Activated CD8-positive, alpha-beta memory T cell treated with anti-CD3 and anti-CD28 coated beads, Interleukin-2, amount 10 ng/mL, durations not matched to agents 7 days and 5 days (primary cell): ENCODE measurements around the gene PRR23E. TPM values are rescaled to one million over a fixed set of nuclear protein-coding genes. Genes with fewer than 3 reads are reported as not detected.

Source experiments
- ATAC-seq: fragments of 150-1000 bp; cut with Tn5 transposase; one replicate; pipeline ENCODE4 v1.10.0; 2021; ENCODE audit warnings: moderate library complexity
- CTCF ChIA-PET: fragments of 350-600 bp; sonication (Branson Sonifier 250); formaldehyde crosslinking; loops from one replicate; lab custom pipeline; 2021; ENCODE audit warnings: antibody characterized with exemption; lab: Charles Lee
- DNase-seq: peaks from one replicate; pipeline ENCODE4 v3.0.0-alpha.2; 2020
- H3K27ac Mint-ChIP-seq: one replicate; pipeline ENCODE4 v1.8.0; 2021; ENCODE audit warnings: mild to moderate bottlenecking, mixed read lengths
- H3K27me3 Mint-ChIP-seq: one replicate; pipeline ENCODE4 v1.8.0; 2021; ENCODE audit warnings: mixed read lengths
- H3K36me3 Mint-ChIP-seq: one replicate; pipeline ENCODE4 v1.8.0; 2021; ENCODE audit warnings: mild to moderate bottlenecking, mixed read lengths
- H3K4me1 Mint-ChIP-seq: one replicate; pipeline ENCODE4 v1.8.0; 2021; ENCODE audit warnings: mixed read lengths
- H3K4me3 Mint-ChIP-seq: one replicate; pipeline ENCODE4 v1.8.0; 2021; ENCODE audit warnings: mild to moderate bottlenecking, moderate library complexity, mixed read lengths
- H3K9me3 Mint-ChIP-seq: one replicate; pipeline ENCODE4 v1.8.0; 2022; ENCODE audit warnings: low read depth, mixed read lengths
- total RNA-seq, 2 experiments: library from RNA; stranded (reverse); gene quantifications; one replicate each; pipeline ENCODE4 v1.2.3, GENCODE V29; 2021

Gene PRR23E
- total RNA-seq, 2 experiments from 2014 or later, result not detected

DNA sequence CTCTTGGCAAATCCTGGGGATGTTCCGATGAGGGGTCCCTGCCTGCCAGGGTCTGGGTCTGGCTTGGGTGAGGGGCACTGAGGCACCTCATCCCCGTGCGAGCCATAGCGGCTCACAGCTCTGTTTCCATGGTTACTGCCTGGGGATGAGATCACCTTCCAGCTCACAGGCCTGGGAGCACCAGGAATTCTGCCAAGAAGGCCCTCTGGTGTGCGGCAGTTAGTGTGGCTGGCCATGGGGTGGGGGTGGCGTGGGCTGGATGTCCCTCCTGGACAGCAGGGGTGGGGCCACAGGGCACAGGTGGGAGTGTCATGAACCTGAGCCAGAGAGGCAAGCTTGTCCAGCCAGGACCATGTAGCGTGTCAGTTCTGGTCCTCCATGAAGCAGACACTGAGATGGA, 22.1 kb upstream of the PRR23E start:
- Mint-ChIP-seq H3K27ac (no peak overlapping the region), H3K36me3 (no peaks in the 10 kb centered on the region), H3K9me3 (no peaks in the 10 kb centered on the region), H3K27me3 (peaks cover 12% of the 10 kb centered on the region), H3K4me3 (no peak overlapping the region), H3K4me1 (no peaks in the 10 kb centered on the region)
- DNase-seq (no peak), ATAC-seq (no peak)
- CTCF ChIA-PET, result no interaction called here

DNA sequence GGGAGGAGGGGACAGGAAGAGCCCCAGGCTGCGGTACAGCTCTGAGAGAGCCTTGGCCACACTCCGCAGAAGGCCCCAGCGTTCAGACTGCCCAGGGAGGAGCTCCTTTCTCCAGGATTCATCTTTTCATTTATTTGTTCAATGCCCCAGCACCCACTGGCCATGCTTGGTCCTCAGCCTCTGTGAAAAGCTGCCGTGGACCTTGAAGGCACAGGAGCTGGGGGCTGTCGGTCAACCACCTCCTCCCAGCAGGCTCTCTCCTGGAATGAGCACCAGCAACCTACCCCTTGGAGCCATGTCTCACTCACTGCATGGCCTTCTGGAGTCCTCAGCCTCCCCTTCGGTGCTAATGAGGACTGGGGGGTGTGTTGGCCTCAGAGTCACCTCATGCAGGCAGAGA, 21.6 kb upstream of the PRR23E start:
- H3K4me1 Mint-ChIP-seq, result no peaks in the 10 kb centered on the region
- CTCF ChIA-PET, result no interaction called here
- no peak overlapping the region for H3K27ac Mint-ChIP-seq
- no peaks in the 10 kb centered on the region for H3K9me3 Mint-ChIP-seq
- no peak for ATAC-seq
- H3K27me3 Mint-ChIP-seq, result peaks cover 12% of the 10 kb centered on the region
- no peaks in the 10 kb centered on the region for H3K36me3 Mint-ChIP-seq
- H3K4me3 Mint-ChIP-seq, result no peak overlapping the region
- DNase-seq, result no peak

DNA sequence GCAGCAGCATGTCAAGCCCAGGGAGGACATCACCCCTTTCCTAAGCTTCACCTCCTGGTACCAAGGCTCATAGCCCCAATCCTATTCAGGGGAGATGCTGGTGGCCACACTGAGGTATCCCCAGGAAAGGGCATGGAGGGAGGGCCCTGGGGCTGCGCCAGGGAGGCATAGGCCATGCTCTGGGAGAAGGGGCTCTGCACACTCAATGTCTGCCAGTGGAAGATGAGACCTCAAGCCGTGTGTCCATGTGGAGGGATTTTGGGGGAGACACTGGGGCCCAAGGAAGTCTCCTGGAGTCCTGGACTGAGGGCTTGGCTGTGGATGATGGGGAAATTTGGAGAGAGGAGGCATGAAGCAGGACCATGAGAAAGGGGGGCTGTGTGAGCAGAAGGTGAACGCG, 21.2 kb upstream of the PRR23E start:
- no peaks in the 10 kb centered on the region for H3K4me1 Mint-ChIP-seq
- no peak overlapping the region for H3K27ac Mint-ChIP-seq
- peaks cover 12% of the 10 kb centered on the region for H3K27me3 Mint-ChIP-seq
- no peaks in the 10 kb centered on the region for H3K36me3 Mint-ChIP-seq
- H3K4me3 Mint-ChIP-seq, result no peak overlapping the region
- DNase-seq (no peak), ATAC-seq (no peak)
- CTCF ChIA-PET, result no interaction called here
- no peaks in the 10 kb centered on the region for H3K9me3 Mint-ChIP-seq

DNA sequence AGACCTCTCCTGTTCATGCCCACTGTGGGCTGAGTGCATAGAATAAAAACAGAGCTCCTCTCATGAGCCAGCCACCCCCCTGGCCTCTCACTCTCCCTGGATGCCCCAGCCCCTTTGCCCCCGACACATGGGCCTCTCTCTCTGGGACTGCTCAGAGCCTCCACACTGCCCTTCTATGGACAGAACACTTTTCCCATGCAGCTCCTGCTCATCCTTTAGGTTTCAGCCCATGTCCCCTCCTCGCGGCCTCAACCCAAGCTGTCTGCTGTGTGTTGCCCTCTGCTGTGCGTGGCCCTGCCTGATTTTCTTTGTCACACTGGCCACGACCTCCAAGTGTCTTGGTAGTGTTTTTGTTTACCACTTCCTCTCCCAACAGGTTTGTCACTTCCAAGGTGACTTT, 20.7 kb upstream of the PRR23E start:
- H3K4me1 Mint-ChIP-seq, result no peaks in the 10 kb centered on the region
- no peak overlapping the region for H3K4me3 Mint-ChIP-seq
- H3K9me3 Mint-ChIP-seq, result no peaks in the 10 kb centered on the region
- DNase-seq, result no peak
- no peaks in the 10 kb centered on the region for H3K36me3 Mint-ChIP-seq
- H3K27me3 Mint-ChIP-seq, result peaks cover 12% of the 10 kb centered on the region
- CTCF ChIA-PET, result no interaction called here
- no peak overlapping the region for H3K27ac Mint-ChIP-seq
- ATAC-seq, result no peak

DNA sequence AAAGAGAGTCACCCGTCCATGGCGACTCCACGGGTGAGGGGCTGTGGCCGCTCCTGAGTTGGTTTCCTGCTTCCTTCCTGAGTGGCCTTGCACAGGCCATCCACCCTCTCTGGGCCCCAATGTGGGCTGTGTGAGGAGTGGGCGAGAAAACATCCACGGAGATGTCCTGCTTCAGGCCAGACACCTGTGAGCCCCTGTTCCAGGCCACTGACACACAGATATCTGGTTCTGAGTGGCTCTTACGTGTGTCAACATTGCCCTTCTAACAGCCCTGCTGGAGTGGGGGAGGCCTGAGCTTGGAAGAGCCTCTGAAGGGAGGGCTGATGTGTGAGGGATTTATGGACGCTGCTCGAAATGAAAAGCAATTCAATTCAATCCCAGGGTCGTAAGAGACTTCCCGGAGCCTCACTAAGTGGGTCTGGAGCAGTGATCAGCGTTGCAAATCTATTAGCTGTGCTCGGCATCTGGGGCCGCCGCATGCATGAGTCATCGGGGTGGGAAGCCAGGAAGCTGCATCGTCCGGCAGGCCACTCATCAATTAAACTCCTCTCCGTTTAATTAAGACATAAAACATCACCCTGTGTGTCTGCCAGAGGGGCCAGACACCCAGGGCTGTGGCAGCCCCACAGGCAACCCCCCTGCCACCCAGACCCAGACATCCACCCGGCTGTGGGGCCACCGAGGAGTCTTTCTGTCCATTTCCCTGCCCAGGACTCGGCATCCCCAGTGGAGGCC, 20.0 kb upstream of the PRR23E start:
- no peaks in the 10 kb centered on the region for H3K36me3 Mint-ChIP-seq
- H3K4me3 Mint-ChIP-seq, result no peak overlapping the region
- CTCF ChIA-PET, result no interaction called here
- no peak overlapping the region for H3K27ac Mint-ChIP-seq
- ATAC-seq (no peak), DNase-seq (no peak)
- no peaks in the 10 kb centered on the region for H3K9me3 Mint-ChIP-seq
- peaks cover 12% of the 10 kb centered on the region for H3K27me3 Mint-ChIP-seq
- H3K4me1 Mint-ChIP-seq, result no peaks in the 10 kb centered on the region

DNA sequence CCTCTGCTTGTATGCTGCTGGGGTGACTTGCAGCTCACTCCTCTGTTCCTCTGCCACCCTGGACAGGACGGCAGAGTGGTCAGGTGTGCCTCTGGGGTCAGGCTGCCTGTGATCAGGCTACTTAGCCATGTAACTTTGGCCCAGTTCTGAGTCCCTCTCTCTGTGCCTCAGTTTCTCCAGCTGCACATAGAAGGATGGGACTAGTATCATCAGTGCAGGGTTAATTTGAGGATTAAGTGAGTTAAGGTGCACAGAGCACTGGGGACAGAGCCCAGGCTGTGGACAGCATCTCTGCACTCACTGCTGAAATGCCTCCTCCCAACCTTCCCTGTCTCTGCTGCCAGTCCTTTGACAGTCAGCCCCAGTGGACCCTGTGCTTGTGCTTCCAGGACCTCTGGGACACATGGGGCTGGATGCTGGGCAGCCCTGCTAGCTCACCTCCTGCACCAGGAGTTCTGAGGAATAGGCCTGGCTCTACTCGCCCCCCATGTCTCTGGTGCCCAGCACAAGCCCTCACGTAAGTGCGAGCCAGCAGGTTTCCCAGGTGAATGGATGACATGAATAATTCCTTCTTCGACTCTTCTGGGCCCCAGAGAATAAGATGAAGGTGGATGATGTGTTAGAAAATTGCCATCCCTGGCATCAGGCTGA, 19.3 kb upstream of the PRR23E start:
- no peak overlapping the region for H3K4me3 Mint-ChIP-seq
- no peaks in the 10 kb centered on the region for H3K4me1 Mint-ChIP-seq
- DNase-seq (no peak), ATAC-seq (no peak)
- H3K27me3 Mint-ChIP-seq, result peaks cover 12% of the 10 kb centered on the region
- no peaks in the 10 kb centered on the region for H3K9me3 Mint-ChIP-seq
- no peaks in the 10 kb centered on the region for H3K36me3 Mint-ChIP-seq
- no peak overlapping the region for H3K27ac Mint-ChIP-seq
- CTCF ChIA-PET, result no interaction called here

DNA sequence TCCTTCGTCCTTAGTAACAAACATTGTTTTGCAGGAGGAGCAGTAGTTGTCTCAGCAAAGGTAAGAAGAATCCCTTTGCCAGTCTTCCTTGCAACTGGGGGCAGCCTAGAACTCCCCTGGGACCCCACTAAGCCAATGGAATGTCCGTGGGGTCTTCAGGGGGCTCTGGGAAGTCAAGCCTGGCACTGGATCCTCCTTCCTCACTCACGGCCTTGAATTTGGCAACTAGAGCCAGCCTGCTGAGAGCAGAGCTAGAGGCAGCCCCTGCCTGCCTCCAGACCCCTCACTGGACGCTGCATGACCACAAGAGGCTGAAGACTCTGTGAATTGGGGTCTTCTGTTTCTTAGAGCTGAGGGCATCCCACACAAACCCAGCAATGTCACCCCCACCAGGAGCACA, 18.6 kb upstream of the PRR23E start:
- DNase-seq (no peak), ATAC-seq (no peak)
- Mint-ChIP-seq H3K27ac (no peak overlapping the region), H3K4me1 (no peaks in the 10 kb centered on the region), H3K9me3 (no peaks in the 10 kb centered on the region), H3K27me3 (peaks cover 15% of the 10 kb centered on the region), H3K36me3 (no peaks in the 10 kb centered on the region), H3K4me3 (no peak overlapping the region)
- CTCF ChIA-PET, result no interaction called here

DNA sequence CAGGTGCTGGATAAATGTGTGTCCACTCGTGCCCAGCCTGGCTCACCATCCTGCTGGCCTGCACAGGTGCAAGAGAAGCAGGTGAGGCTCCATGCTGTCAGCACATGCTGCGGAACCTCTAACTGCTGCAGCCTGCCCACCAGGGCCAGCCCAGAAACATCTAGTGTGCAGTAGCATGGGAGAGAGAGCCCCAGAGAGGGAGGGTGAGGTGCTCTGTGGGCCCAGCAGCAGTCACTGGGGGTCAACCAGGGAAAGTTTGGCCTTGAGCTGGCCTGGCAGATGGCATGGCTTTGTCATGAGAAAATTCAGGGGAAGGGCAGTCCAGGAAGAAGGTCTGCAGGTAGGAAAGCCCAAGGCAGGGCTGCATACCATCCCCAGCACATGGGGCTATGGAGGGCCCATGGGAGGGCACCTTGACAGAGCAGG, 18.2 kb upstream of the PRR23E start:
- CTCF ChIA-PET, result no interaction called here

DNA sequence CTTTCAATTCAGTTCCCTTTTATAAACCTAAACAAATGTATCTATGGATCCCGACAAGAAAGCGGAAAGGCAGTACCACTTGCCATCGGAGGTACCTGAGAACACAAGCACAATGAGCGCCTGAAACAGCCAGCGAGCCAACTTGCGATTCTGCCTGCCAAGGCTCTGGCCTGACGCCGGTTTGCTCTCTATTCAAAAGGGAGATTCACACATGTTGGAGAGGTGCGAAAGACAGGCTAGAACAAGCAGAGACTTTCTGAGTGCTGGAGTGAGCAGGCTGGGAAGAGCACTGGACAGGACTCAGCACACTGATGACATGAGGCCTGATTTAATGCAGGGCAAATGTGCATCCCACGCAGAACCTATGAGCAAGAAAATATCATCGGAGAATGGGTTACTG, 17.7 kb upstream of the PRR23E start:
- Mint-ChIP-seq H3K27ac (no peak overlapping the region), H3K27me3 (peaks cover 9% of the 10 kb centered on the region), H3K4me3 (no peak overlapping the region), H3K4me1 (no peaks in the 10 kb centered on the region), H3K9me3 (no peaks in the 10 kb centered on the region), H3K36me3 (no peaks in the 10 kb centered on the region)
- CTCF ChIA-PET, result no interaction called here
- ATAC-seq, result no peak
- DNase-seq, result no peak

More for the DNA sequence above, 18.2 kb upstream of the PRR23E start:
- peak; percentile 22 for DNase-seq
- Mint-ChIP-seq H3K4me1 (no peaks in the 10 kb centered on the region), H3K36me3 (no peaks in the 10 kb centered on the region), H3K4me3 (no peak overlapping the region), H3K27me3 (peaks cover 11% of the 10 kb centered on the region), H3K9me3 (no peaks in the 10 kb centered on the region), H3K27ac (no peak overlapping the region)
- ATAC-seq, result no peak

DNA sequence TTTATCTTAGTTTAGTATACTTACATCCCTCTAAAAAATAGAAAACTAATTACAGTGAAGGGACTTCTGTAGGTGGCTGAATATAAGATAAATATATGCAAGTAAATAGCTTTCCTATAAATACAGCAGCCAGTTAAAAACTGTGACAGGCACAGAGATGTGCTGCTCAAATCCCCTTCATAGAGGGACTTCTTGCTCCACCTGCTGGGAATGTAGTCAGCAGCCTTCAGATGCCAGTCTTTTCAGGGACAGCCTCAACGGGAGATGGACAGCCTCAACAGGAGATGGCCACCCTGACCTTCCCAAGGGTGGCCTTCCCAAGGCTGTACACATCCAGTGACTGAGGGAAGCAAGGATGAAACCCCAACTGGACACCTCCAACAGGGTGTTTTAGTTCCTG, 15.7 kb upstream of the PRR23E start:
- no peaks in the 10 kb centered on the region for H3K36me3 Mint-ChIP-seq
- H3K27me3 Mint-ChIP-seq, result peaks cover 9% of the 10 kb centered on the region
- H3K4me1 Mint-ChIP-seq, result no peaks in the 10 kb centered on the region
- no peak overlapping the region for H3K4me3 Mint-ChIP-seq
- DNase-seq, result no peak
- ATAC-seq, result no peak
- H3K9me3 Mint-ChIP-seq, result no peaks in the 10 kb centered on the region
- H3K27ac Mint-ChIP-seq, result no peak overlapping the region
- CTCF ChIA-PET, result no interaction called here

DNA sequence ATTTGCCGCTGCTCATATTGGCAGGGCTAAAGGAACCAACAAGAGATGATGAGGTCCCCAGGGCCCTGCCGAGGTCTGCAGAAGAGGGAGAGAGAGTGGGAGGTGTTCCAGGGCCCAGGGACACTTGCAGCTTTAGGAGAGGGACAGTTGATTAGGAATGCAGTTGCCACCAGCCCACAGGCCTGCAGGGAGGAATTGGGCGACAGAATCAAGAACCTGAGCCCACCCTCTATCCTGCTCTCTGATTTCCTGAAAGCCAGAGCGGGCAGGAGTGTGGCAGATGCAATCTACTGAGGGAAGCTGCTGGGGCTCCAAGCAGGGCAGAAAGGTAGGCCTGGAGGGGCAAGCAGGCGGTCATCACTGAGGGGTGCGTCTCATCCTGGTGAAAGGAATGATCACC, 12.1 kb upstream of the PRR23E start:
- ATAC-seq, result no peak
- no peak overlapping the region for H3K27ac Mint-ChIP-seq
- no peak for DNase-seq
- no peaks in the 10 kb centered on the region for H3K4me1 Mint-ChIP-seq
- no peaks in the 10 kb centered on the region for H3K36me3 Mint-ChIP-seq
- H3K4me3 Mint-ChIP-seq, result no peak overlapping the region
- H3K9me3 Mint-ChIP-seq, result no peaks in the 10 kb centered on the region
- H3K27me3 Mint-ChIP-seq, result peaks cover 4% of the 10 kb centered on the region
- CTCF ChIA-PET, result interaction anchor here (0.6 kb wide), 1 partner anchor 702 kb away, joined by 4 read pairs; no protein-coding TSS in a partner anchor

DNA sequence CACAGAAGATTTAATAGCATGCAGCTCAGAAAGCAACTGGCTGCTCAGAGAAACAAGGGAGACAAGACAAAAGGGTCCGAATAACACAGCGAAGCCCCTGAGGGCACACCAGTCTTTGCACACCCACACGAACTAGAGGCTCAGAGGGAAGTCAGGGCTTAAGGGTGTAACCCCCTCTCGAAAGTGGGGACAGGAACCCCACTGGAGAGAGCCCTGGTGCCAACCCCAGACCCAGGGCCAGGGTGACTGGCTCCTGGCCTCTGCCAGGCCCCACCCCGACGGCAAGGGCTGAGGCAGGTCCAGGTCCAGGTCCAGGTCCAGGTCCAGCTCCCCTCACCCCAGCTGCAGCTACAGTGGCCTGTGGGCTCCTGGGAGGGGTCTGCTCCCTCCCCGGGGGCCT, 10.5 kb upstream of the PRR23E start:
- CTCF ChIA-PET, result no interaction called here
- no peaks in the 10 kb centered on the region for H3K4me1 Mint-ChIP-seq
- no peaks in the 10 kb centered on the region for H3K9me3 Mint-ChIP-seq
- ATAC-seq (no peak), DNase-seq (no peak)
- H3K27ac Mint-ChIP-seq, result no peak overlapping the region
- H3K4me3 Mint-ChIP-seq, result no peak overlapping the region
- H3K27me3 Mint-ChIP-seq, result peaks cover 11% of the 10 kb centered on the region
- H3K36me3 Mint-ChIP-seq, result no peaks in the 10 kb centered on the region

DNA sequence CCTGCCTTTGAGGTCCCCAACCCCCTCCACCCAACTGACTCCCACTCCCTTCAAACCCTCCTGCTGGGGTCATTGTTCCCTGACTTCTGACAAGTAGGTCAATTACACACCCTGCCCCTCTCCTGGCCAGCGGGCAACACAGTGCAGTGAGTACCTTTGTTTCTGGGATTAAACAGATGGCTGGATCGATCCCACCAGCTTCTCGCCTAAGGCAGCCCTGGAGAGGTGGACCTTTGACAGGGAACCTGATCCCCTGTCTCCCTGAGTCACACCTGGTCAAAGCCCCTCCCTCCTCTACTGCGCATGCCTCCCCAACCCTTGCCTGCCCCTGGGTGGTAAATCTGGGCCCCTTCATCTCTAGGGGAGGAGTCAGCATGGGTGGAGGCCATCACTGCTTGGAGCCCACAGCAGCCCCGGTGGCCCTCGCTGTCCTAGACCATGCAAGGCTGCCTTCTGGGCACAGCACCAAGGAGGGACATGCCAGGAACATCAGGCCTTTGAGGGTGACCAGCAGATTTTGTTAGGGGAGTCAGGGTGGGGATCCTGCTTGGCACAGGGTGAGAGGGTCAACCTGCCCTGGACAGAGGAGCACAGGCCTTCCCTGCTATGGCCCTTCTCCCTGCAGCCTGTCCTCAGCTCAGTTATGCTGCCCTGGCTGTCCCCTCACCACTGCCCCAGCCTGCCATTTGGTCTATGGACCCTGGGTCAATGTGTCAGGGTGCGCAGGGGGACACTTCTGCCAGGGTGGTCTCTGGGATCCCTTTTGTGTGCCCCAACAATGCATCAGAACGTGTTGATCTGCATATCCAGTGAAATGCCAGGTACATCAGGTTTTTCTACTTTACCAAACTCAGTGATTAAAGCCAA, 9.8 kb upstream of the PRR23E start:
- CTCF ChIA-PET, result no interaction called here
- DNase-seq (no peak), ATAC-seq (no peak)
- H3K36me3 Mint-ChIP-seq, result no peaks in the 10 kb centered on the region
- H3K4me1 Mint-ChIP-seq, result no peaks in the 10 kb centered on the region
- H3K9me3 Mint-ChIP-seq, result no peaks in the 10 kb centered on the region
- H3K27me3 Mint-ChIP-seq, result peaks cover 15% of the 10 kb centered on the region
- H3K27ac Mint-ChIP-seq, result no peak overlapping the region
- no peak overlapping the region for H3K4me3 Mint-ChIP-seq
